GM19455 (cell line): Measurements from ENCODE around the gene PRPH2.

Experiments used
- ATAC-seq: cut with Tn5 transposase; IDR thresholded peaks from one replicate; pipeline ENCODE4 v1.9.1; 2021; ENCODE audit not compliant: unreplicated experiment

Gene PRPH2

DNA sequence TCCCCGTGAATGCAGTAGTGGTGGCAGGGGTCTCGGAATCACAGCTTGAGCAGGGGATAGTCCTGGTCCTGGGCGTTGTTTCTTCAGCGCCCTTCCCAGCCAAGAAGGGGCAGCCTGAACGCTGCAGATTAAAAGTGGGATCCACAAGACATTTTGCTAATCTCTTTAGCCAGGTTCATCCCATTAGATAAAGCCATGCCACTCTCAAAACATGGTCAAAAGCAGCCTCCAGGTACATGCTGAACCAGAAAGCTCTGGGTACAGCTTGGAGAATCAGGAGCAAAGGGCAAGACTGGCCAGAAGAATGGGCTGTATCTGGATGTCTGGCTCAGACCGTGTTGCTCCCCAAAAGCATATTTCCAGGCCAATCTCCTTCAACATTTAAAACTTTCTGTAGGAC, at the start of gene PRPH2:
TSS of gene PRPH2 (minus strand) at position 101 of the 400 bp plus-strand sequence. CDS start 263 bp downstream, outside the sequence.
- no peak for ATAC-seq

DNA sequence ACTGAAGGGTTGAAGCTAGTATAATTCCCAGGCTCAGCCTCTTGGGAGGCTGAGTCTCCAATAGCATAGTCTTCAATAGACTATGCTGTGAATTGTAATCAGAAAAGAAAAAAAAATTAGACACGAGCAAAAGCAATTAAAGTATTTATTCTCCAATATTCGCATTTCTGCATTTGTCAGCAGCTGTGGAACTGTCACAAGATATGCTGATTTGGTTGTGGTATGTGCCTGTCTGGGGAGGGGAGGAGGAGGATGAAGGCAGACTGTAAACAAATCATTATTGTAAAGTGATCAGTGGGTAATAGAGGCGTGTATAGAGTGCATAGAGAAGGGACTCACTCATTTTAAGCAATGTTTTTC, 49.3 kb upstream of the PRPH2 start:
- ATAC-seq = no peak

GRCh38 chr6:42769836-42770235, 47.4 kb upstream of the PRPH2 start:
- no peak for ATAC-seq

DNA sequence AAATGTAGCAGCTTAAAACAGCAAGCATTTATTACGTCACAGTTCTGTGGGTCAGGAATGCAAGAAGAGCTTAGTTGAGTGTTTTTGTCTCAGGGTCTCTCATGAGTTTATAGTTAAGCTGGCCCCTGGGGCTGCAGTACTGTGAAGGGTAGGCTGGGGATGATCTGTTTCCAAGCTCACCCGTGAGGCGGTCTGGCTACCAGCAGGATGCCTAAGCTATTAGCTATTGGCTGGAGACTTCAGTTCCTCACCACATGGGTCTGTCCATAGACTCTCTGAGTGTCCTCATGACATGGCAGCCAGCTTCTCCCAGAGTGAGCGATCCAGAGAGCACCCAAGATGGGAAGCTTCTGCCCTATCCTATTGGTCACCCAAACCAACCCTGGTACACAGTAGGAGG, 46.7 kb upstream of the PRPH2 start:
- no peak for ATAC-seq

DNA sequence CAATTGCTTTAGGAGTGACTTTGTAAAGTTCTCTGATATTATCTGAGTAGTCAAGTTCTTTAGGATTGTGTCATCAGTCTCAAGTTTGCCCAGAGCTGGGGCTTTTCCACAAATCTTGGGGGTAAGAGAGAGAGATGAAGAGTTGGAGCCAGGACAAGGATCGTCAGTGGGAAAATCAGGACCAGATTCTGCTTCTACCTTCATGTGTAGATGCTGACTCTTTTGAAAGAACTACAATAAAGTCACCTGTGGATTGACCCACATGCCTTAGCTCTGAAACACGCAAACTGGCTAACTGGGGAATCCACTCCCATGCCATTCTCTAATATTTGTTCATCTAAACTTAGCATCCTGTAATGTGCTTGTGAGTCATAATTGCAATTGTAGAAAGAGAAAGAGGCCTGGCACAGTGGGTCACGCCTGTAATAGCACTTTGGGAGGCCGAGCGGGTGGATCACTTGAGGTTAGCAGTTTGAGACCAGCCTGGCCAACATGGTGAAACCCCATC, 43.8 kb upstream of the PRPH2 start:
- no peak for ATAC-seq

DNA sequence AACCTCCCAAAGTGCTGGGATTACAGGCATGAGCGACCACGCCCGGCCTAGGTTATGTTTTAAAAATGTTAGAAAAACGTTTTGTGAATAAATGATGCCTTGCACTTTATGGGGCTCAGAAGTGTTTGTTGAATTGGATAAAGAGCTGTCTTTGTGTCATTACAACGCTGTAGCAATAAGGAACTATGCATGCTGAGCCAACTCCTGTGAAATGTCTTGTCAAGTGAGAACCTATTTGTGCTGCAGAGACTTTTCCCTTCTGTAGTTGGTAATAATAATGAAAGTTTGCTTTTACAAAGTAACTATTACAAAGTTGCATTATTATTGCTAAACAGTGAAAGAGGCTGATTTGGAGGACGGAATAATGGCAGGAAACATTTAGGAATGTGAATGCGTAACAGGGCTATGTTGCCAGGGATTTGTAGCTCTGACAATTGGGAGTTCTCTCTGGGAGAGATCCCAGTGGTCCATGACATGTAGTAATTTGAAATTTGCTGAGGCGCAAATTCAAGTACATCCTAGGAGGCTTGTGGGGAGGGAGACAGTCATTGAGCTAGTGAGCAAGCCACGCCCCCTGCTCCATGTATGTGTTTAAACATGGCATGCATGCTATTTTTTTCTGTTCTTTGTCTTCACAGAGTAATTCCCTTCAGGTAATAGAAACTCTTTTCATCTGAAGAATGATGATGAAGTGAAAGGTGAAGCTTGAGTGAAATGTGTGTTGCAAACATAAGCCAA, 42.7 kb upstream of the PRPH2 start:
- ATAC-seq = no peak

GRCh38 chr6:42762950-42763349, 40.6 kb upstream of the PRPH2 start:
- no peak for ATAC-seq

DNA sequence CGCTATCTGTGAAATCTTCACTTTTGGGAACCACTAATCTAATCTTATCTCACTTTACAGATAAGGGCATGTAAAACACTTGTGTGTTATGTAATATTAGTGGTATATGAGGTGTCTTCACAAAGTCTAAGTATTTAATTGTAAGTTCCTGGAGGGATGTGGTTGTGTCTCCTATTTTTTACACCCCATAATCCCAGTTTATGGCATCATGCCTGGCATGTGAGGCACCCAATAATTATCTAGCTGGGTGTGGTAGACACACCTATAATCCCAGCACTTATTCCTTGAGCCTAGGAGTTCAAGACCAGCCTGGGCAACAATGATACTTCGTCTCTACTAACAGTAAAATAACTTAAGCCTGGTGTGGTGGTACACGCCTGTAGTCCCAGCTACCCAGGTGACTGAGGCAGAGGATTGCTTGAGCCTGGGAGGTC, 40.0 kb upstream of the PRPH2 start:
- ATAC-seq = no peak

DNA sequence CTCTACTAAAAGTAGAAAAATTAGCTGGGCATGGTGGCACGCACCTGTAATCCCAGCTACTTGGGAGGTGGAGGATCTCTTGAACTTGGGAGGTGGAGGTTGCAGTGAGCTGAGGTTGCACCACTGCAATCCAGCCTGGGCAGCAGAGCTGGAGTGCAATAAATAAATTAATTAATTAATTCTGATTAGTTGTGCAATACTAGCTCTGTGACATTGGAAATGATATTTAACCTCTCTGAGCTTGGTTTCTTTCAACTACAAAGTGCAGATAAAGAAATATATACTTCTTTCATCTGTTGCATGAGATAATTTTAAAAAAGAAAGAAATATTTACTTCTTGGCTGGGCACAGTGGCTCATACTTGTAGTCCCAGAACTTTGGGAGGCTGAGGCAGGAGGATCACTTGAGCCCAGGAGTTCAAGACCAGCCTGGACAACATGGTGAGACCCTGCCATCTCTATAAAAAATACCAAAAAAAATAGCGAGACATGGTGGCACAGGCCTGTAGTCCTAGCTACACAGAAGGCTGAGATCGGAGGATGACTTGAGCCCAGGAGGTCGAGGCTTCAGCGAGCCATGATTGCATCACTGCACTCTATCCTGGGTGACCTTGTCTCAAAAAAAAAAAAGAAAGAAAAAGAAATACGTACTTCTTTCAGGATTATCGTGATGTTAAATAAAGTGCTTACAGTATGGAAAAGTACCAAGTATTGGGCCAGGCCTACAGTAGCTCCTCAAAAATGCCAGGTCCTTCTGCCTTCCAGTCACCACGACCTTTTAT, 39.1 kb upstream of the PRPH2 start:
- ATAC-seq = no peak

- ATAC-seq = no peak
These were observed 36.5 kb upstream of the PRPH2 start for GRCh38 chr6:42758756-42759430.

GRCh38 chr6:42756722-42757121, 34.3 kb upstream of the PRPH2 start:
- no peak for ATAC-seq

DNA sequence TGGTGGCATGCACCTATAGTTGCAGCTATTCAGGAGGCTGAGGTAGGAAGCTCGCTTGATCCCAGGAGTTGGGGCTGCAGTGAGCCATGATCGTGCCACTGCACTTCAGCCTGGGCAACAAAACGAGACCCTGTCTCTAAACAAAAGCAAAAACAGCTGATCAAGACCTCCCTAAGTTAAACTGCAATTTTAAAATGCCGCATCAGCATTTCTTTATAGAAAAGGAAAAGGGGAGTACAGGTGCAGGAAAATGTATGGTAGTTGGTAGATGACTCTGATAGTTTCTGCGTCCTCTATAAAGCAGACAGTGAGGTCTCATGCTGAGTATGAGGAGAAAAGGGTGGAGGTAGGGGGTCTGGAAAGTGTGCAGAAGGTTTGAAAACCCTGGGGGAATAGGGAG, 32.4 kb upstream of the PRPH2 start:
- no peak for ATAC-seq

DNA sequence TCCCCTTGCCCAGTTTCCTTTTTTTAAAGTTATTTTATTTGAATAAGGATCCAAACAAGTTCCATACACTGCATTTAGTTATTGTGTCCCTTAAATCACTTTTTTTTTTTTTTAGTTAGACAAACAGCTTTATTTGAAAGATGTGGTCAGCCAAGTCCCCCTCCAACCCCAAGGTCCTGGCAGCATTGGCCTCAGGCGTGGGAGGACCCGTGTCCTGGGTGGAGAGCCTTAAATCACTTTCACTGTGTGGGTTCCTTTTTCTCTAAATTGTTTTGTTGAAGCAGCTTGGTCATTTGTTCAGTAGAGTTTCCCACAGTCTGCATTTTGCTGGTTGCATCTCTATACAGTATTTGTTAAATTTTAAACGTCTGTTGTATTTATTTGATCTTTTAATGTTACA, 28.7 kb upstream of the PRPH2 start:
- no peak for ATAC-seq

- ATAC-seq = no peak
These were observed 26.0 kb upstream of the PRPH2 start for GRCh38 chr6:42748203-42748898.

- ATAC-seq = peak; percentile 52
These were observed 24.3 kb upstream of the PRPH2 start for GRCh38 chr6:42746463-42747391.

DNA sequence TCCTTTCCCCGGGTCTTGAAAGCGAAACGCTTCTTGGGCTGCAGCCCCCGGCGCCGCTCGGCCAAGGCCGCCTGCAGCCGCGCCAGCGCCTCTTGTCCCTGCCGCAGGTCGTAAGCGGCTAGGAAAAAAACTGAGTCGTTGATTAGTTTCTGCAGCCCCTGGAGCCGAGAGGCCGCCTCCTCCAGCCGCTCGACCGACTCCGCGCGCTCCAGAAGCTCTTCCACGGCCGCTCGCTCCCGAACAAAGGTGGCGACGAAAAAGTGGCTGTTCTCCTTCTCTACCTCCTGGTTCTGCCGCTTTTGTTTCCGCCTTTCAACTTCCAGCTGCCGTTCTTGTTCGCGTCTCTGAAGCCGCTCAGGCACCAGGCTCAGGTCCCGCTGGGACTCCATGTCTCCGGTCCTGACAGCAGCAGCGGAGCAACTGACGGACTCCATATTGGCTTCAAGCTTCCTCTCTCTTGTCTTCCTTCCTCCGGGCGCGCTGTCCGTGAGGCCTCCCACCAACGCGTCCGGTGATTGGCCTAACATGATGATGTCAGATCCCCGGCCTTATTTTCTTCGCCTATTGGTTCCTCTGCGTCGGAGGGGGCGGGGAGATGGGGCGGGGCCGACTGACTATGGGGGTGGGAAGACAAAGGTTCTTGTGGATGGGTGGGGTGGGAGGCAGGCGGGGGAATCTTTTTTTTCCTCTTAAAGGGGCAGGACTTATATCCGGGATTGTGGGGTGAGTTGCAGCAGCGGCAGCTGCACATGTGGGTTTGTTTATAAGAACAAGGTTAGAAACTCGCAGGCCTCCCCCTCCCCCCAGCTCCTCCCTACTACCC, 23.5 kb upstream of the PRPH2 start, which contains the start of gene TBCC:
TSS of gene TBCC (minus strand) at position 464 of the 823 bp plus-strand sequence. CDS start at position 434, 30 bp downstream.
- ATAC-seq = peak; percentile 84

- ATAC-seq = no peak
These were observed 22.8 kb upstream of the PRPH2 start for GRCh38 chr6:42745083-42745639.

- ATAC-seq = no peak
These were observed 22.0 kb upstream of the PRPH2 start for GRCh38 chr6:42744351-42744893.
